Stomach (tissue), 9 donors: Measurements from ENCODE around the gene ACTR8. TPM values are rescaled to one million over a fixed set of nuclear protein-coding genes. Genes with fewer than 3 reads are reported as not detected.
A peak's percentile ranks its signal among the peaks of the same experiment; 100 is the strongest.

Experiments used
- DNase-seq, 2 donors: peaks; one replicate each; pipeline versions ENCODE4 v3.0.0 to v3.0.0-alpha.2; 2013 to 2019
- H3K27ac ChIP-seq, 5 donors: fragments of 200-600 bp in 4 of 5; sonication (generic) in 4 of 5; one replicate each; pipeline ENCODE4 v1.5.1; 2013 to 2019; ENCODE audit warnings: mild to moderate bottlenecking in 1 of 5, moderate library complexity in 1 of 5
- H3K27me3 ChIP-seq, 3 donors: fragments of 200-600 bp; sonication (generic); one replicate each; pipeline ENCODE4 v1.5.1; 2017 to 2019; ENCODE audit warnings: mixed run types in 1 of 3
- H3K36me3 ChIP-seq, 4 donors: fragments of 200-600 bp; sonication (generic); 1 replicate in 3 of 4; 2 replicates in 1 of 4; pipeline ENCODE4 v1.5.1; 2016 to 2019
- H3K4me1 ChIP-seq, 4 donors: fragments of 200-600 bp; sonication (generic); one replicate each; pipeline ENCODE4 v1.5.1; 2016 to 2019
- H3K4me3 ChIP-seq, 4 donors: fragments of 200-600 bp; sonication (generic) in 3 of 4; one replicate each; pipeline ENCODE4 v1.5.1; 2016 to 2019; ENCODE audit warnings: mild to moderate bottlenecking in 1 of 4
- H3K9me3 ChIP-seq, 4 donors: fragments of 200-600 bp; sonication (generic); one replicate each; pipeline ENCODE4 v1.5.1; 2016 to 2019
- CTCF ChIP-seq, 7 experiments: fragments of 450-650 bp in 4 of 7; fragments of 200-600 bp in 3 of 7; sonication (generic) in 3 of 7; IDR thresholded peaks; one replicate each; pipeline ENCODE4 v1.5.1; 2016 to 2019; ENCODE audit warnings: antibody characterized with exemption in 7 of 7, control low read depth in 2 of 7, mild to moderate bottlenecking in 1 of 7
- EP300 ChIP-seq: sonication (generic); formaldehyde crosslinking; IDR thresholded peaks from one replicate; pipeline ENCODE4 v1.6.1; 2017; ENCODE audit warnings: antibody characterized with exemption
- POLR2A ChIP-seq, 4 donors: fragments of 450-650 bp; IDR thresholded peaks; one replicate each; pipeline ENCODE4 v1.6.1; 2016; ENCODE audit warnings: antibody characterized with exemption in 4 of 4, control low read depth in 2 of 4, mild to moderate bottlenecking in 1 of 4, moderate library complexity in 1 of 4
- POLR2AphosphoS5 ChIP-seq, 3 donors: sonication (generic); formaldehyde crosslinking; IDR thresholded peaks; one replicate each; pipeline ENCODE4 v1.6.1; 2016; ENCODE audit warnings: antibody characterized with exemption in 3 of 3
- WGBS, 5 donors: extraction: QIAGEN DNeasy Blood & Tissue Kit in 3 of 5; methylation state at CpG; one replicate each; pipeline versions ENCODE4 v1.1.5 to v1.1.7; 2013 to 2018; 5-methylcytosine and 5-hydroxymethylcytosine counted together
- intact Hi-C: fragments of 100-400 bp; cut with DNase I; formaldehyde crosslinking; loops from one replicate; pipeline ENCODE4 v1.15.1; 2023; ENCODE audit warnings: low total_unique reads
- polyA plus RNA-seq, 3 donors: library from polyadenylated mRNA; stranded (reverse); fragments of 200-250 nt; gene quantifications; one replicate each; pipeline ENCODE4 v1.2.3, GENCODE V29; 2013
- total RNA-seq, 5 donors: library from RNA; depleted of rRNA; stranded (reverse); fragments of >200 nt; gene quantifications; one replicate each; pipeline versions ENCODE4 v1.1.0 to v1.2.3, GENCODE V29; 2014 to 2016
- donor health status: healthy with polysubstance abuse.
- donor health status: Bipolar disorder and iron deficiency.
- donor health status: healthy.

ACTR8 gene
- total and polyA plus RNA-seq, 8 donors, result 6.7 to 171 (median 12.9) TPM

- Histone ChIP-seq H3K9me3 (no peaks in the 10 kb centered on the region), H3K4me1 (peaks cover 0 to 9% (median 0%) of the 10 kb centered on the region in 4 donors), H3K36me3 (peaks cover 8 to 41% (median 36%) of the 10 kb centered on the region in 4 donors), H3K4me3 (no peak overlapping the region), H3K27ac (no peak overlapping the region), H3K27me3 (no peaks in the 10 kb centered on the region)
- DNase-seq, result no peak
- 67 to 85% (median 75%) methylated on average over 7 of the region's 7 CpGs for WGBS, 5 donors
- intact Hi-C loops, result no loop called here
- TF ChIP-seq POLR2AphosphoS5 (IDR thresholded peaks at IDR 0.05), result no peak
- TF ChIP-seq POLR2A (IDR thresholded peaks at IDR 0.05), result no peak
- no peak for TF ChIP-seq EP300
Observed at GRCh38 chr3:53856964-53857363, 25.0 kb downstream of the ACTR8 start.

DNA sequence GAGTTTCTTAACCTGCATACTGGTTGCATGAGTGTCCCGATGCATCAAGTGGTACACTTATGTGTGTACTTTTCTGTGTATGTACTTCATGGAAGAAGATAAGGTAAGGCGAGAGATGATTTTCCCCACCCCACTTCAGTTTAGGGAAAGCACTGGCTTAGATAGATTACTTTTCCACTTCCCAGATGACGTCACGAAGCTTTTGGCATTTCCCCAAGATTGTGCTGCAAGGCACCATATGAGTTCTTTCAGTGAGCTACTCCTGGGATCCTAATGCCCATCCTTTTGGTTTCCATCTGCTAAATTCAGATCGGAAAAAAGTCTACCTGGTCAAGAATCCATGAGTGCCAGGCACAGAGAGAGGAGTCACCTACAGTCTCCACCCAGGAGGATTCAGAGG is 31.1 kb downstream of the ACTR8 start:
- peaks cover 0 to 31% (median 9%) of the 10 kb centered on the region in 3 donors for H3K27me3 ChIP-seq
- H3K27ac ChIP-seq, result no peak overlapping the region
- TF ChIP-seq POLR2A (IDR thresholded peaks at IDR 0.05) (no peak), CTCF (IDR thresholded peaks at IDR 0.05) (no peak), POLR2AphosphoS5 (IDR thresholded peaks at IDR 0.05) (no peak)
- no peaks in the 10 kb centered on the region for H3K36me3 ChIP-seq
- DNase-seq, result peak; percentile 68 to 81
- intact Hi-C loops, result no loop called here
- no peaks in the 10 kb centered on the region for H3K9me3 ChIP-seq
- peaks cover 8 to 15% (median 10%) of the 10 kb centered on the region in 4 donors for H3K4me1 ChIP-seq
- WGBS, 5 donors, result 29 to 50% (median 33%) methylated on average over 5 of the region's 5 CpGs
- H3K4me3 ChIP-seq, result no peak overlapping the region

DNA sequence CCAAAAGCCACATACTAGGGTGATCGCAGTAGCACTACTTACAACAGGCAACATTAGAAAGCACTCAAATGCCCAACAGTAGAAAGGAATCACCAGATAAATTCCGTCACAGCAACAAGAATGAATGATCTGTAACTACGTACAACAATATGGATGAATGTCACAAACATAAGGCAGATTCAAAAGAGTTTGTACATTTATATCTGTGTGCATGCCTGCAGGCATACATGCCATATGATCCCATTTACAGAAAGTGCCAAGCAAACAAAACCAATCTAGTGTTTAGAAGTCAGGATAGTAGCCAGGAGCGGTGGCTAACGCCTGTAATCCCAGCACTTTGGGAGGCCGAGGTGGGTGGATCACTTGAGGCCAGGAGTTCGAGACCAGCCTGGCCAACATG is 32.0 kb downstream of the ACTR8 start:
- Histone ChIP-seq H3K27me3 (peaks cover 0 to 41% (median 18%) of the 10 kb centered on the region in 3 donors), H3K4me1 (peaks cover 9 to 24% (median 19%) of the 10 kb centered on the region in 4 donors), H3K4me3 (no peak overlapping the region), H3K27ac (no peak overlapping the region), H3K36me3 (no peaks in the 10 kb centered on the region), H3K9me3 (no peaks in the 10 kb centered on the region)
- DNase-seq, result no peak
- TF ChIP-seq POLR2A (IDR thresholded peaks at IDR 0.05) (no peak), CTCF (IDR thresholded peaks at IDR 0.05) (no peak), POLR2AphosphoS5 (IDR thresholded peaks at IDR 0.05) (no peak), EP300 (no peak)
- intact Hi-C loops, result no loop called here
- 91 to 98% (median 96%) methylated on average over 7 of the region's 7 CpGs for WGBS, 5 donors

DNA sequence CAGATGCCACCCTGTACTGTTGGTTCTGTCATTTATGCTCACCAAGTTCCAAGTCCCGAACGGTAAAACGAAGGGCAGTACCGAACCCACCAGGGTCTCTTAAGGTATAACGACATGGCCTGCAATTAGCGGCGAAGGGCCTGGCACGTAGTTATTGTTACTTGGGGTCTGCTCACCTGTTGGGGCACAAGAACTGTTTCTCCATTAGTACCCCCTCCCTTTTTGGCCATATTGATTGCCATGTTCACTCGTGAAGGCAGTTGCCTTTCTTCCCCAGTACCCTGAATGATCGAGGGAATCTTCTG is 35.1 kb downstream of the ACTR8 start:
- Histone ChIP-seq H3K27me3 (peaks cover 0 to 43% (median 18%) of the 10 kb centered on the region in 3 donors), H3K9me3 (no peaks in the 10 kb centered on the region), H3K27ac (peak overlapping the region in 4 of 5 donors; percentile 78 to 91 (median 87)), H3K4me1 (peaks cover 24 to 47% (median 42%) of the 10 kb centered on the region in 4 donors), H3K36me3 (no peaks in the 10 kb centered on the region), H3K4me3 (peak overlapping the region; percentile 66 to 82 (median 74))
- WGBS, 5 donors, result 50 to 69% (median 59%) methylated on average over 10 of the region's 10 CpGs
- no peak for TF ChIP-seq POLR2AphosphoS5 (IDR thresholded peaks at IDR 0.05)
- TF ChIP-seq CTCF (IDR thresholded peaks at IDR 0.05), result no peak
- TF ChIP-seq POLR2A (IDR thresholded peaks at IDR 0.05), result no peak
- TF ChIP-seq EP300, result no peak
- intact Hi-C loops, result no loop called here
- no peak for DNase-seq

DNA sequence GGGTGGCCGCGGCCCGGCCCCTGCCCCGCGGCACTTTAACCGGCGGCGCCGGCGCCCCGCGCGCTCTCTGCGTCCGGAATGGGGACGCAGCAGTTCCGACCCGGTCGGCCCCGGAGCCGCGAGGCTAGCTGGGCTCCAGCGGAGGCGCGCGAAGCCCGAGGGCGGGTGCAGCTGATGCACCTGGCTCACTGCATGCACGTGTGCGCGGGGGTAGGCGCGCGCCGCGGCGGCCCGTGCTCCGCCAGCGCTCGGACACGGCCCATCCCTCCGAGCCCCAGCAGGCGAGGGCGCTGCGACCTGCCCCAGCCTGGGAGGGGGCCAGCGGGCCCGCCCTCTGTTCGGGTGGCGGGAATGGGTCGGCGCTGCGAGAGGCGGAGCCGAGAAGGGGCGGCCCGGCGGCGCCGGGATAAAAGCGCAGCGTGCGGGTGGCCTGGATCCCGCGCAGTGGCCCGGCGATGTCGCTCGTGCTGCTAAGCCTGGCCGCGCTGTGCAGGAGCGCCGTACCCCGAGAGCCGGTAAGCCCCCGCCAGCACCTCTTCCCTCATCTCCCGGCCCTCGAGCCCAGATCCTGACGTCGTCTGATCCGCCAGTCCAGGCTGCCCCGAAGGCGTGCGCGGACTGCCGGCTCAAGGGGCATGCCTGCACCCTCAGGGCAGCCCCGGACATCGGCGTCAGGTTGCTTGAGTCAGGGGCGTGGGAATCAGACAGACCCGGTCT is 35.7 kb downstream of the ACTR8 start, which contains the start of the genes CHDH and IL17RB:
TSS of gene CHDH (minus strand) at position 286 of the 717 bp plus-strand sequence. CDS start 22,411 bp downstream, outside the sequence.
TSS of gene IL17RB (plus strand) at position 435 of the 717 bp plus-strand sequence. CDS start at position 456, 21 bp downstream.
- intact Hi-C loops, result no loop called here
- peak; percentile 89 to 91 for DNase-seq
- H3K9me3 ChIP-seq, result no peaks in the 10 kb centered on the region
- H3K27ac ChIP-seq, result peak within 1 kb of the TSS; percentile 85 to 91 (median 87)
- peak within 1 kb of the TSS; percentile 66 to 82 (median 74) for H3K4me3 ChIP-seq
- WGBS, 5 donors, result 1 to 8% (median 2%) methylated on average over 12 to 91 of the region's 91 CpGs
- peak in 2 of 3 donors; percentile 72 to 85 for TF ChIP-seq POLR2AphosphoS5 (IDR thresholded peaks at IDR 0.05)
- no peak for TF ChIP-seq EP300
- peak in 1 of 4 donors; percentile 35 for TF ChIP-seq POLR2A (IDR thresholded peaks at IDR 0.05)
- H3K4me1 ChIP-seq, result peaks cover 27 to 52% (median 44%) of the 10 kb centered on the region in 4 donors
- H3K36me3 ChIP-seq, result no peaks in the 10 kb centered on the region
- H3K27me3 ChIP-seq, result peaks cover 0 to 43% (median 18%) of the 10 kb centered on the region in 3 donors
